Cerebellar cortex (tissue), 1 donor: ENCODE data around the gene ARPC1B.
A peak's percentile ranks its signal among the peaks of the same experiment; 100 is the strongest.

Experiments
- DNase-seq: peaks from one replicate; pipeline ENCODE4 v3.0.0-alpha.2; 2015; ENCODE audit warnings: low spot score

ARPC1B gene

DNA sequence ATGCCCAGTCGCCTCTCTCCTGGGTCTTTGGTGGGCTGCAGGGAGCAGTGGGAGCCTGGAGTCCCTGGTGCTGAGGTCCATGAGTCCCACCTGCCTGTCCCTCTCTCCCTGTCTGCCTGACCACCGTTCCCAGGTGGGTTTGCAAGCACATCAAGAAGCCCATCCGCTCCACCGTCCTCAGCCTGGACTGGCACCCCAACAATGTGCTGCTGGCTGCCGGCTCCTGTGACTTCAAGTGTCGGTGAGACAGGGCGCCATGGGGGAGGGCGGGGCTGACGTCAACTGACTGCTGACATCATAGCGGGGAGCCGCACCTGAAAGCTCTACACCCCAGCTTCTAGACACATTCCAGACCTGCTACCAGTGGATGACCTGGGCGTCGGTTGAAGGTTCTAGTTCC lies 15.2 kb downstream of the ARPC1B start:
- no peak for DNase-seq

DNA sequence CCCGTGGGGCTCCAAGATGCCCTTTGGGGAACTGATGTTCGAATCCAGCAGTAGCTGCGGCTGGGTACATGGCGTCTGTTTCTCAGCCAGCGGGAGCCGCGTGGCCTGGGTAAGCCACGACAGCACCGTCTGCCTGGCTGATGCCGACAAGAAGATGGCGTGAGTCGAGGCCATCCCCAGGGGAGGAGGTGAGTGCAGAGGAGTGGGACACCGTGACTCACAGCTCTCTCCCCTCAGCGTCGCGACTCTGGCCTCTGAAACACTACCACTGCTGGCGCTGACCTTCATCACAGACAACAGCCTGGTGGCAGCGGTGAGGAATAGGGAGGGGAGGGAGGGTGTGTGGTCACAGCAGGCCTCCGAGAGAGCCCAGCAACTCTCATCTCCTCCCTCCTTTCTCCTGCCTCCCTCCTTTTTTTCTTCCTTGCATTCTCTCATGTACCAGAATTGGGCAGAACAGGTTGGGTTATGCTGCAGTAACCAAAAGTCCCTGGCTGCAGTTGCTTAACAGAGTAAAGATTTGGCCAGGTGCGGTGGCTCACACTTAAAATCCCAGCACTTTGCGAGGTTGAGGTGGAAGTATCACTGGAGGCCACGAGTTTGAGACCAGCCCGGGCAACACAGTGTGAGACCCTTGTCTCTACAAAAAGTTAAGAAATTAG lies 16.5 kb downstream of the ARPC1B start:
- no peak for DNase-seq

DNA sequence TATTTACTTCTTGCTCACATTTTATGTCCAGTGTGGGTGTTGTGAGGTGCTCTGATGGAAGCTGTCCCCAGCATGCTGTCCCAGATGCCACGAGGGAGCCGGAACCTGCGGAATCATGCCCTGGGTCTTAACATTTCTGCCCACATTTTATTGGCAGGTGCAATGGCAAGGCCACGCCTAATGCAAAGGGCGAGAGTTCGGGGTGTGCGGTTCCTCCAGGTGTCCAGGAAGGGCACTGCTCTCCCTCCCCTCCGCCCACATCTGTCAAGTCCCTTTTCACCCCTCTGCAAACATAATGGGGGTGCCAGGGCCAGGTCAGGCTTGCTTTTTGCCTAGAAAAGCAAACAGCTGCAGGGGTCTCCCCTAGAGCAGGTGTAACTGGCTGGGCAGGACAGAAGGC lies 17.5 kb downstream of the ARPC1B start:
- no peak for DNase-seq

DNA sequence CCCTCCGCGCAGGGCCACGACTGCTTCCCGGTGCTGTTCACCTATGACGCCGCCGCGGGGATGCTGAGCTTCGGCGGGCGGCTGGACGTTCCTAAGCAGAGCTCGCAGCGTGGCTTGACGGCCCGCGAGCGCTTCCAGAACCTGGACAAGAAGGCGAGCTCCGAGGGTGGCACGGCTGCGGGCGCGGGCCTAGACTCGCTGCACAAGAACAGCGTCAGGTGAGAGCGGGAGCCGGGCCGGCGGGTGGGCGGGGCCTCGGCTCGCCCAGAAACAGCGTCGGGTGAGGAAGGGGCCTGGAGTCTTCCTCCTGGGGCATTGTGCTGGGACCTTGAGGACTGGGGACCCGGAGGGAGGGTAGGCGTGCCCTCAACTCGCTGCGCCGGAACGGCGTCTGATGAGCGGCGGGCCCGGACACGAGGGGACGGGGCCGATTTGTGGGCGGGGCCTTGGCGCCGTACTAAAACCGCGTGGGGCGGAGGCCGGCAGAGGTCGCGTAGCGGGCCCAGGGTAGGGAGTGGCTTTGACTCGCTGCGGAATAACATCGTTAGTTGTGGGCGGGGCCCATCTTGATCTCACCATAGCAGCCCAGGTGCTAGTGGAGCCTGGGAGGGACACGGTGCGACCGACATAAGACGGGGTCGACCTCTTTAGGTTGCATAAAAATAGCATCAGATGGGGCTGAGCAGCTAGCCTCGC lies 18.3 kb downstream of the ARPC1B start:
- peak; percentile 77 for DNase-seq

DNA sequence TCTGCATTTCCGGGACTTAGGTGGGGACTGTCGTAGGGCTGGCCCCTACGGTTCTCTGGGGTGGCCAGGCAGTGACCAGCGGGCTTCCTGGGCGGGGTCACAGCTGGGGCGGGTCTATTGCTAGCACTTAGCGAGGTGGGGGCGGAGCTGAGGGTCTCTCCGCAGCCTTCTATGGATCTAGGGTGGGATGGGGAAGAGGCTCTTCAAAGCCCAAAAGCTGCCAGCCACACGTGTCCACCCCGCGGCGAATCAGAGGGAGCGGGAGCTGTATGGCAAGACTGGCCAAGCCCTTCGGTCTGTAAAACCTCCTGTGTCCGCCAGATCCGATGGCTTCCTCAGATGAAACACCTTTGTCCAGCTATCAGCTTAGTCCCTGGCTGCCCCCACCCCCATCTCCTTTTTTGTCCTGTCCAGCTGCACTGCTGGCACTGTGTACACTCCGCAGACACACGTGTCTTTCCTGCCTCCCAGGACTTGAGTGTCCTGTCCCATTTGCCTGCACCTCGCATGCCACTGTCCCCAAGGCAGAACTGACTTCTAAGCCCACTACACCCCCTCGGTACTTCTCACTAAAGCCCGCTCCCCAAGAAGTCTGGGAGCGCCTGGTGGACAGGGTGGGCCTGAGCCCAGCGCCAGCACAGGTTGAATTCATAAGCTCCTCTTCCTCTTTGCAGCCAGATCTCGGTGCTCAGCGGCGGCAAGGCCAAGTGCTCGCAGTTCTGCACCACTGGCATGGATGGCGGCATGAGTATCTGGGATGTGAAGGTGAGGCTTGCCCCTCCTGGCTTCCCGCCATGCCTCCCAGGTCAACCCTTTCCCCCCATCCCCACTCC lies 19.0 kb downstream of the ARPC1B start:
- DNase-seq = peak; percentile 60

DNA sequence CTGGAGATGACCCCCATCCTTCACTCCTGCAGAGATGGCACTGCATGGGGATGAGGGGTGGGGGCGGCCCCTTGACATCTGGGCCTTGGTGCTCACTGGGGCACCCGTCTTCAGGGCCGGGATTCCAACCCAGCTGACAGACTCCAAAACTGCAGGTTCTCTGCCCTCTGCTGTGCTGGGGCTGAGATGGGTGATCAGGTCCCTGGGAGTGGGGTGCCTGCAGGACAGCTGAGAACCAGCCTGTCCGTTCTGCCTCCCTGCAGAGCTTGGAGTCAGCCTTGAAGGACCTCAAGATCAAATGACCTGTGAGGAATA lies 19.6 kb downstream of the ARPC1B start:
- no peak for DNase-seq

DNA sequence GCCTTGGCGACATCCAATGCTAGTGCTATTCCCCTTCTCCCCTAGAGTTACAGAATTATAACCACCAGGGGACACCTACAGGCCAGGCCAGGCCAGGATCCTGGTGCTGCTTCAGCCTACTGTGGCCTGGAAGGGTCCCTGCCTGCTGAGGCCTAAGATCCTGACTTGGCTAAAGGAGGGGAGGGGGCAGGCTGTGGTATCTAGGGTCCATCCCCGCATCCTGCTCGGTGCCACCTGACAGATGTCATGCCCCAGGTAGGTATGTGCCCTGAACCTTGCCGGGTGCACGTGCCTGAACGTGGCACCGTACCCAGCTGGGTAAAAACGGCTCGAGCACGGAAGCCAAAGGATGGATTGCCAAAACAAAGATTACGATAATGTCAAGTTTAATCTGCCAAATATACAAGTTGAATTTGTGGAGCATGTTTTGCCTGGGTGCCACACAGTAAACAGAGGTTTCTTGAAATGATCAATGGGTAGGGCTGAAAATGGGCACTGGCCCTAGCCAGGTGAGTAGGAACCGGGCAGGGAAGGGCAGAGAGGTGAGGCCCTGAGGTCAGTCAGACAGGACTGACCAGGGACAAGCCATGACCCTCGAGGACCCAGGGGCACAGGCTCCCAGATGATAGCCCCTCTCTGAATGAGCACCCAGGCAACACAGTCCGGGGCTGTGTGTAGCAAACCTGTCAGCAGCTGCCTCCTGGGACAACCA lies 21.2 kb downstream of the ARPC1B start:
- DNase-seq = peak; percentile 20

DNA sequence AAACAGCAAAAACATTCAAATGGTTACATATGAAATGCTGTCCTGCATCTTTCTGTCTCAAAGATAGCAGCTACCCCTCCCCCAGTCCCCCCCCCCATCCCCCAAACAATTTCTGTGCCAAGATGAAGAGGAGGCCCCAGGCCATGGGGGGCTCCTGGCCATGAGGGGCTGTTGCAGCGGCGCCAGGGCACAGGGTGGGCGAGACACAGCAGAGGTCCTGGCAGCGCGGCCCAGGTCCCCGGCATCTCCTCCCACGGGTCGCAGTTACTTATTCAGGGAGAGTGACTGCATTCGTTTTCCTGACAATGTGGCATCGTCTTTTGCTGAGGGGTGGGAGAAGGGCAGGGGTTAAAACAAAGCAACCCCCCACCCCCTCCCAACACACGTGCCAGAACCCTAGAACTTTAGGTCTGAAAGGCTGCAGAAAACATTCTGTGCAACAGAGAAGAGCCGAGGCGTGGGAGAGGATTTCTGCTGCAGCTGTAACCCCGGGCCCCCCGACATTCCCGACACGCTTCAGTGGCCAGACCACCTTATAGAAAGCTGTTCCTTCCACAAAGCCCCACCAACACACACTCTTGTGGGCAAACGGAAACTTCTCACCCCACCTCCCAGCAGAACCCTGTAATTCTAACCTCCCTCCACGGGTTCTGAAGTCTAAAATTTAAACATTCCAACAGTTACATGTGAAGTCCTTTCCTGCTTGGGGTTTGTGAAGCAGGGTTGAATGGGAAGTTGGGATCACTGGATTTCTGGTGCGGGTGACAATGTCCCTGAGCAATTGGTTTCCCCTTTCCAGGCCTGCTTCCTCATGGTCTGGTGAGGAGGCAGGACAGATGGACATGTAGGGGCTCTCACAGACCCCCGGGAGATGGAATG lies 22.1 kb downstream of the ARPC1B start:
- DNase-seq = no peak

DNA sequence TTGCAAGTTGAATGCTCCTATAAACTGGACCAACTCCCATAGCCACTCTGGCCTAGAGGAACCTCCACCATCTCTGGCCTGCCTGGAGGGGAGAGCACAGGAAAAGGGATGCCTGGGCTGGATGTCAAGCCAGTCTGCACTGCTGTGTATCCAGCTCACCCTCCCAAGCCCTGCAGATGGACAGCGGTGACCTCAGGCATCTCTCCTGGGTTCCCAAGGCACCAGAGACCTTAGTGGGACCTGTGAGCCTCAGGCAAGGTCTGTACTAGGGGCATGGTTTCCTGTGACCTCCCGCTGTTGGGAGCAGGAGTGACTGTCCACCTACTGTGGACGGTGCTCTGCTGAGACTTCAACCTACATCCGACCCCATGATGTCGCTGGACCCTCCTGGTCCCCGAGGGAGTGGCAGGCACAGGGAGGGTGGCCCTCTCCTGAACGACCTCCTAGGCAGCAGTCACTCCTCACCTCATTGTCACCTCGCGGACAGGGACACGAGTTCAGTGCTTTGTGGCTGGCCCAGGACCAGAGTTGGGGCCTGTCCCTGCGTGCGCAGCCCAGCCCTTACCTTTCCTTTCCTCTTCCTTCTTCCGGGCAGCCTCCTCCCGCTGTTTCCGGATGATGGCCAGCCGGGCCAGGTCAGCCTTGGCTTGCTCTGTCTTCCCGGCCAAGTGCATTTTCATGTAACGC lies 22.9 kb downstream of the ARPC1B start:
- peak; percentile 25 for DNase-seq

DNA sequence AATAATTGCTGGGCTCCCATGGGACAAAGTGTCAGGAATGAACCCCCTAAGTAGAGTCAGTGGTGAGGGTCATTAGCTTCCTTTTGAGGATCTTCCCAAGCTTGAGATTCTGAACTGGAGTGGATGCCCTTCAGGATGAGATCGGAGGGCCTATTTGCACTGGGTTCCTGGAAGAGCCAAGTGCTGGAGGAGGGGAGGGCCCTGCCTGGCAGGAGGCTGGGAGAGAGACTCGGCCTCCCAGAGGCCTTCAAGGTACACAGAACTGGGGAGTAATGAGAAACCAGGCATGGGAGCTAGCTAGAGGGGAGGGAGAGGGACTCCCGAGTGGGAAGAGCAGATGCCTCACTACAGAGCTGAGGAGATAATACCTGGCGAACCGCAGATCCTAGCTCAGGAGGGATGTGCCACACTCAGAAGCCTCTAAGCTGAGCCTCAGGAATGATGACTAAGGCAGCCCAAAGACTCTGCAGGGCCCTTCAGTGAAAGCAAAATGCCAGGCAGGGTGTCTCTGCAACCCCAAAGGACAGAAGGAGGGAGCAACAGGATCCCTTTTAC lies 24.4 kb downstream of the ARPC1B start:
- no peak for DNase-seq

DNA sequence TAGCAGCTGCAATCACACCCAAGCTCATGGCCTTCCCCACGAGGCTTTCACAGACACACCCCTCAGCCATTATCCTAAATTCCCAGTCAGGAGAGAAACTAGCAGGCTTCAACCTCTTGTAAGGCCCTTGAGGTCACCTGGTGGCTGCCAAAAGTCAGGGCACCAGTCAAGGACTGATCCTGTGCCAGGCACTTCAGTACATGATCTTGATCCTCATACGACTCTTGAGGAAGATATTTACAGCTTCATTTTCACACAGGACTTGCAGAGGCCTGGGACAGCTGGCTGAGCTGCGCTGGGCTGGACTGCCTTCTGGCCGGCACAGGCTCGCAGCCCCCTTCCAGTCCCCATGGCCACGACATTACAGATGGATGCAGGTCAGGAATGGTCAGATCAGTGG lies 25.1 kb downstream of the ARPC1B start:
- no peak for DNase-seq

DNA sequence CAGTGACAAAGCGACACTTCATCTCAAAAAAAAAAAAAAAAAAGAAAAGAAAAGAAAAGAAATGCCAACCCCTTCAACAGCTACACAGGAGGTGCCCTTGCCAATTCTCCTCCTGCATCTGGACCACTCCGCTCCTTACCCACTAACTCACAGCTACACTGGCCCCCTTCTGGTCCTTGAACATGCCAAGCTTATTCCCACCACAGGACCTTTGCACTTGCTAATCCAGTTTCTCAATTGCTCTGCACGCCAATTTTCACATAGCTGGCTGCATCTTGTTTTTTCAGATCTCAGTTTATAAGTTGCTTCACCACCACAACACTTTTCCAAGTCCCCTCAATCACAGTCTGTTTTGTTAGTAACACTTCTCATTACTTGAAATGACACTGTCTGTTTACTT lies 28.3 kb downstream of the ARPC1B start:
- no peak for DNase-seq

DNA sequence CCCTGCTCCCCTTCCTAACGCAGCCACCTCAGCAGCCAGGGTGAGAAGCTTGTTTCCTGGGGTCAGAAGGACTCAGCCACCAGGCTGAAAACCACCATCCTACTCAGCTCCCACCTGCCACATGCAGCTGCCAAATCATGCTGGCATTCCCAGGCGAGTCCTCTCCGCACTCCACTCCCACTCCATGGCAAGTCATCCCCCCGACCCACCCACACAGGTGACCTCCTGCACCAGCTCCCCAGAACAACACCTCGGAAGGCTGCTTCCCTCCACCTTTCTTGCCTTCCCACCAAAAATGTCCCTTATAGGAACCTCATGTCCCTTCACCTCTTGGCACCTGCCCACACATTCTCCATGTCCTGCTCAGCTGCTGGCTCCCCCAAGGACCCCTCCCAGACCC lies 29.2 kb downstream of the ARPC1B start:
- DNase-seq = no peak

DNA sequence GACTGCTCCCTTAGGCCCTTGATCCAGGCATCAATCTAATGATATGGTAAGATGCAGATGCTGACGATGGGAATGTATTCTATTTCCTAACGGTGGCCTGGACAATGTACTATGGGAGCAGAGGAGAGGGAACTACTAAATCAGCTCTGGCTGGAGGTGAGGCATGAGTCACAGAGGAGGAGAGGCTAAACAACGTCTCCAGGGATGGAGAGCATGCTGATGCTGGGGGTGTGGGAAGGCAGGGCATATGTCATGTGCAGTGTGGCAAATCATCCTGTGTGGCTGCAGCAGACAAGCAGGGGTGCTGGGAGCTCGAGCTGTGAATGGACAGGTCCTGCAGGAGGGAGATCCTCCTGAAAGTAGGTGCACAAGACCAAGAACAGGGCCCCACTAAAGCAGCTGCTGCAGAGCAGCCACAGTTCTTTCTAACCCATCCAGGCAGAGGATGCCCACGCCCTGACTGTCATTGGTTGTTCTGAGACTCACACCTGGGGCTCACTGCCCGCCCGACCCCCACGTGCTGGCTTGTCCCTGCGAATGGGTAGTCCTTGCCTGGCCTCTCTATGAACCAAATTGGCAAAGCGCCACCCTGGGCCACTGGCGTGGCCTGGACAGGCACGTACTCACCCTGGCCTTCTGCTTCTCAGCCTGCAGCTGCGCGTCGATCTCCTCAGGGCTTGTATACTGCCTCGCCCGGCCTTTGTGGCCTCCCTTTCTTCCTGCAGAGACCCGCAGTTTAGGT lies 29.9 kb downstream of the ARPC1B start:
- DNase-seq = no peak

DNA sequence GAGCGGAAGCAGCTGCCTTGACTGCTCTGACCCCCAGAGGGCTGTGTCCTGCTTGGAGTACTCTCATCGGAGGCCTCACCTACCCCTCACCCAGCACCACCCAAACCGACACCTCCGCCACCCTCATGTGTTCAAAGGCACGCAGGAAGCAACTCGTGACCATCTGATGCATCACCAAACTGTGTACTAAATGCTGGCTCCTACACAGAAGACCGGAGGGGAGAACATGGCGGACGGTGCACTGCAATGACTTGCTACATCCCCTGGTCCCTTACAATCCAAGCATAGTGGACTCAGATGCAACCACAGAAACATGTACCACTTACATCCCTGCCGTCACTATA lies 30.4 kb downstream of the ARPC1B start:
- DNase-seq = no peak

DNA sequence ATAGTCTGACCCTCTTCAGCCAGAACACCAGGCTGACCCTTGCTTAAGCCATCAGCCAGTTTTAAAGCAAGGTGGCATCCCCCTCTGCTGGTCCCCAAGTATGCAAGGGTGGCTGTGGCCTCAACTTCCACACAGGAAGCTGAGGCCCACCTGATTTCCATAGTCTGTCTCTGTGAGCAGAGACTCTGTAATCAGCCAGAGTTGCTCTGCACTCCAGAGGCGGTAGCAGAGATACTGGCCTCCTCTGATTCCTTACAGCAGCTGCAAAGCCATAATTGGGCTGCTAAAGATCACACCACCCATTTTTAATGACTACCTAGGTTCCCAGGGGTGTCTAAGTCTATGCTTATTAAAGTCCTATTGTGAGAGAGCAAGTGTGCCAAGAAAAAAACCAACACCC lies 32.0 kb downstream of the ARPC1B start:
- no peak for DNase-seq

DNA sequence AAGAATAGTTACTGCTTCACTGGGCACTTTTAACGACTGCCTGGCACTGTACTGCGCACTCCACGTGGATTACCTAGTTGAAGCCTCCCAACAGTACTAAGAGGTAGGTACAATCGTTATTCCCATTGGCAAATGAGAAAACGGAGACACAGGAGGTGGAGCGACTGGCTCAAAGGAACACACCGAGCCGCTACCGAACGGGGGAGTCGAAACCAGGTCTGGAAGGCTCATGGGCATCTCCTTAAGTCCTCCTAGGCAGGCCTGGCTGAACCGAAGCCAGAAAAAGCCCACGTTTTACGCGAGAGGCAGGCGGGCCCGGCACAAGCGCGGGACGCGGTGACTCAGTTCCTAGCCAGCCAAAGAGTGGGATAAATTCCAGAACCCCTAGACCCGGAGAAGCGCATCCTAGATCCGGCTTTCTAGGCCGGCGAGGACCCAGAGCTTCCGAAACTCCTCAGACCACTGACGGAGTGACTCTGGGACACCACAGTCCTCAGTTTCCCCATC lies 33.4 kb downstream of the ARPC1B start:
- DNase-seq = peak; percentile 24

DNA sequence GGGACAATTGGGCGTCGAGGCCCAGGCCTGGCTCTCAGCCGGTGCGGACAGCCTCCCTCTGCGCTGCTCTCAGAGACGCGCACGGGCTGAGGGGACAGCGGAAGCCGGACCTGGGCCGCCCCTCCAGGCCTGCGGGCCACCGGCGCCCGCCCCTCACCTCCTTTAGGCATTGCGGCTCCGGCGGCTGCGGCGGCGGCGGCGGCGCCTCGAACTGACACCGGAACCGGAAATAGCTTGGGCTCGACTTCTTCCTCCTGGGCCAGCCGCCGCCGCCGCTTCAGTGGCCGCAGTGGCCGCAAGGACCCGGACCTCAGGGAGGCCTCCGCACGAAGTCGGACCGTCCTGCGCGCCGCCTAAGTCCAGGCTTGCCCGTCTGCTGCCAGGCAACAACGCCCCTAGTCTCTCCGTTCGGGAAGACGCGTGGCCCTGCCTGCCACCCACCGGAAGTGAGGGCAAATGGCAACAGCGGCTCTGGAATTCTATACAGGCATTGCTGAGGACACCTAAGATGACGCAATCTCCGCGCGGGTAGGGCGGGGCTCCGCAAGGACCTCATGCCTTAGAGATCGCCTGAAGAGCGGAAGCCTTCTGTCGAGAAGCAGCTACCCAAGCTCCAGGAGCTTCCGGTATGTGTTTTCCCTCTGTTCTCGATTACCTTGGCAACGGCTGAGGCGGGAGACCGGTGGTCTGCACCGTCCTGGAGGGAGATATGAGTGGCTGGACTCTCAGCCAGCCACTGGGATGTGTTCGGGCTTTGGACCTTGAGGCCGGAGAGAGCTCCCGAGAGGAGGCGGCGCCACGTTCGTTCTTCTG lies 34.1 kb downstream of the ARPC1B start, which contains the start of the genes BUD31 and PDAP1:
BUD31 (plus strand) TSS at position 591 of the 813 bp plus-strand sequence. CDS start 2,124 bp downstream, outside the sequence.
PDAP1 (minus strand) TSS at position 219 of the 813 bp plus-strand sequence; CDS start at position 170, 49 bp downstream.
- peak; percentile 96 for DNase-seq

DNA sequence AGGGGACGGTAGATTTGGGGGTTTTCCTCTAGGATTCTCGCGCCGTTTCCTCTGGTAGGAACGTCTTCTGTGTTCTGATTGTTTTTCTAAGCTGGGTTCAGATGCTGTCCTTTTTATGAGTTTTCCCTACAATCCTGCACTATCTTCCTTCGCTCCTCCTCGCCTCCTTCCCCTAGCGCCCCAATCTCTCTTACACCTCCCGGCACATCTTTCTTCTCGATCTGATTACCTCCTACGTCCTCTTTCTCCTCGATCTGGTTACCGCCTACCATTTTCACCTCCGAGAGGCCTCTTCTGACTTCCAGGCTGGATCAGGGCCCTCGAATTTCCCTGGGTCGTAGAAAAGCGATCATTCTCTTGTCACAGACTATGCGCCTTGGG lies 34.7 kb downstream of the ARPC1B start:
- no peak for DNase-seq
